HepG2 (cell line): ENCODE data around the gene MAP4K3.

Experiments used
- ARHGAP35 ChIP-seq: sonication (generic); formaldehyde crosslinking; IDR thresholded peaks from 2 replicates; pipeline ENCODE4 v1.9.0; 2022; ENCODE audit warnings: mild to moderate bottlenecking, inconsistent platforms, moderate library complexity, missing genetic modification reagents, borderline replicate concordance
- BATF2 ChIP-seq: sonication (generic); formaldehyde crosslinking; IDR thresholded peaks from 2 replicates; pipeline ENCODE4 v1.8.0; 2022; ENCODE audit warnings: mild to moderate bottlenecking, missing genetic modification reagents, moderate library complexity
- CTCF ChIP-seq: sonication (generic); formaldehyde crosslinking; IDR thresholded peaks from 2 replicates; pipeline ENCODE4 v1.5.0; 2020; ENCODE audit warnings: mild to moderate bottlenecking, missing genetic modification reagents, moderate library complexity
- FOXO1 ChIP-seq: sonication (generic); formaldehyde crosslinking; IDR thresholded peaks from 2 replicates; pipeline ENCODE4 v1.4.0; 2020; ENCODE audit warnings: missing genetic modification reagents
- FOXP1 ChIP-seq, 2 experiments: fragments of 450-650 bp in 1 of 2; IDR thresholded peaks; 2 replicates each; pipeline ENCODE4 v1.6.1; 2017 to 2018; ENCODE audit warnings: antibody characterized with exemption in 1 of 2
- HNF4G ChIP-seq, 2 experiments: sonication (generic) in 1 of 2; formaldehyde crosslinking in 1 of 2; IDR thresholded peaks; 2 replicates each; pipeline versions ENCODE4 v1.4.0 to v1.6.1; 2011 to 2020; ENCODE audit warnings: borderline replicate concordance in 2 of 2, low read depth in 2 of 2, mild to moderate bottlenecking in 2 of 2, low read length in 1 of 2, missing genetic modification reagents in 1 of 2, moderate library complexity in 1 of 2
- KAT2B ChIP-seq: fragments of 150-350 bp; IDR thresholded peaks from 2 replicates; pipeline ENCODE4 v1.6.1; 2014; ENCODE audit warnings: low read depth, low read length, borderline replicate concordance
- PTBP1 ChIP-seq: fragments of 200-400 bp; formaldehyde crosslinking; IDR thresholded peaks from 2 replicates; pipeline ENCODE4 v1.6.1; 2018; ENCODE audit warnings: low read length, low read depth; ENCODE audit not compliant: poor library complexity, severe bottlenecking
- TF ChIP-seq, protein P1 (sequence below): sonication (generic); formaldehyde crosslinking; IDR thresholded peaks from 2 replicates; pipeline ENCODE4 v1.5.0; 2020; ENCODE audit warnings: missing genetic modification reagents, mild to moderate bottlenecking, borderline replicate concordance
- TF ChIP-seq, protein P2 (sequence below): sonication (generic); formaldehyde crosslinking; IDR thresholded peaks from 2 replicates; pipeline ENCODE4 v1.4.0; 2020; ENCODE audit warnings: missing genetic modification reagents

DNA sequence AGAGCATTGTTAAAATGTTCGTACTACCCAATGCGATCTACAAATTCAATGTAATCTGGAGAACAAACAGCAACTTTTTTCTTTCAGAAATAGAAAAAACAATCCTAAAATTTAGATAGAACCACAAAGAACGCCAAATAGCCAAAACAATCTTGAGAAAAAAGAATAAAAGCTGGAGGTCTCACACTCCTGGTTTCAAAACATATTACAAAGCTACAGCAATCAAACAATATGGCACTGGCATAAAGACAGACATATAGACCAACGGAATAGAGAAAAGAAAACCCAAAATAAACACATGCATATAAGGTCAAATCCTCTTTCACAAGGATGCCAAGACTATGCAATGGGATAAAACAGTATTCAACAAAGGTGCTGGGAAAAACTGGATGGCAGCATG lies 74.5 kb downstream of the MAP4K3 start:
- TF ChIP-seq FOXP1 (IDR thresholded peaks at IDR 0.05), result no peak
- TF ChIP-seq FOXP1 (CRISPR knock-in tag; IDR thresholded peaks at IDR 0.05), result no peak
- TF ChIP-seq CTCF (CRISPR knock-in tag), result no peak
- no peak for TF ChIP-seq HNF4G (IDR thresholded peaks at IDR 0.05; ENCODE audit: borderline replicate concordance, low read depth, low read length)
- TF ChIP-seq HNF4G (CRISPR knock-in tag; IDR thresholded peaks at IDR 0.05; ENCODE audit: borderline replicate concordance, low read depth), result no peak
- TF ChIP-seq, protein P1, sequence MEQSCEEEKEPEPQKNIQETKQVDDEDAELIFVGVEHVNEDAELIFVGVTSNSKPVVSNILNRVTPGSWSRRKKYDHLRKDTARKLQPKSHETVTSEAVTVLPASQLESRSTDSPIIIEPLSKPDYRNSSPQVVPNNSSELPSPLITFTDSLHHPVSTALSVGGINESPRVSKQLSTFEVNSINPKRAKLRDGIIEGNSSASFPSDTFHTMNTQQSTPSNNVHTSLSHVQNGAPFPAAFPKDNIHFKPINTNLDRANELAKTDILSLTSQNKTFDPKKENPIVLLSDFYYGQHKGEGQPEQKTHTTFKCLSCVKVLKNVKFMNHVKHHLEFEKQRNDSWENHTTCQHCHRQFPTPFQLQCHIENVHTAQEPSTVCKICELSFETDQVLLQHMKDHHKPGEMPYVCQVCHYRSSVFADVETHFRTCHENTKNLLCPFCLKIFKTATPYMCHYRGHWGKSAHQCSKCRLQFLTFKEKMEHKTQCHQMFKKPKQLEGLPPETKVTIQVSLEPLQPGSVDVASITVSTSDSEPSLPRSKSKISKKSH (CRISPR knock-in tag), result no peak
- TF ChIP-seq PTBP1, result no peak
- no peak for TF ChIP-seq FOXO1 (CRISPR knock-in tag)
- no peak for TF ChIP-seq ARHGAP35 (CRISPR knock-in tag)
- TF ChIP-seq, protein P2, sequence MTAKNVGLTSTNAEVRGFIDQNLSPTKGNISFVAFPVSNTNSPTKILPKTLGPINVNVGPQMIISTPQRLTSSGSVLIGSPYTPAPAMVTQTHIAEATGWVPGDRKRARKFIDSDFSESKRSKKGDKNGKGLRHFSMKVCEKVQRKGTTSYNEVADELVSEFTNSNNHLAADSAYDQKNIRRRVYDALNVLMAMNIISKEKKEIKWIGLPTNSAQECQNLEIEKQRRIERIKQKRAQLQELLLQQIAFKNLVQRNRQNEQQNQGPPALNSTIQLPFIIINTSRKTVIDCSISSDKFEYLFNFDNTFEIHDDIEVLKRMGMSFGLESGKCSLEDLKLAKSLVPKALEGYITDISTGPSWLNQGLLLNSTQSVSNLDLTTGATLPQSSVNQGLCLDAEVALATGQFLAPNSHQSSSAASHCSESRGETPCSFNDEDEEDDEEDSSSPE (CRISPR knock-in tag), result no peak
- no peak for TF ChIP-seq BATF2
- TF ChIP-seq KAT2B, result no peak
